Suprapubic skin (tissue), 3 donors: Measurements from ENCODE around the gene METTL25B.

Experiments
- CTCF ChIP-seq, 2 donors: fragments of 200-600 bp in 1 of 2; fragments of 450-650 bp in 1 of 2; sonication (generic) in 1 of 2; IDR thresholded peaks; one replicate each; pipeline ENCODE4 v1.5.1; 2016 to 2019; ENCODE audit warnings: antibody characterized with exemption in 2 of 2, mild to moderate bottlenecking in 1 of 2, moderate library complexity in 1 of 2
- POLR2A ChIP-seq, 2 donors: fragments of 450-650 bp; IDR thresholded peaks; one replicate each; pipeline ENCODE4 v1.6.1; 2017; ENCODE audit warnings: antibody characterized with exemption in 2 of 2, mild to moderate bottlenecking in 2 of 2, moderate library complexity in 2 of 2

DNA sequence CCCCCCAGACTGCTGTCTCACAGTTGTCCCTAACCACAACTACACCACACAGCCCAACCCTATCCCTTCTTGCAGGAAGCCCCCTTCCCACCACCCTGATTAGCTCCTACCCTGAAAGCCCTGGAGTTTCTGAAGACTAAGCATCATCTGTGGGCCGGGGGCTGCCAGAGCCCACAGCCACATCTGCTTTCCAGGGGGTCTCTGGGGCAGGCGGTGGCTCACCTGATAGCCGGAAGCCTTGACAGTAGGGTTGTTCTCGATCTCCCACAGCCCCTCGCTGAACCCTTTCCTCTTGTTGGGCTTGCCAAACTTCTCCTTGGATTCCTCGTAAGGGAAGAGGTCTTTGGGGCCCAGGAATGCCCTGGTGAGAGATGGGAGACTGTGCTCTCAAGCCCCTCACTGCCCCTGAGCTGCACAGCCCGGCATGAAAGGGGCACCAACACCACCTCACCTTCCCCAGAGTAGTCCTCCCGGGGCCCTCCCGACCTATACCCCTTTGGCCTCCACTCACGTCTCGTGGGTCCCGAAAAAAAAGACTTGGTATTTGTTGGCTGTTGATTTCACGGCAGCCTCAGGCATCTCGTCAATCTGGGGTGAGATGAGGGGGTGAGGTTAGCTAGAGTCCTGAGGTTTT, 16.6 kb downstream of the METTL25B start:
- TF ChIP-seq CTCF (IDR thresholded peaks at IDR 0.05) (no peak), POLR2A (IDR thresholded peaks at IDR 0.05) (no peak)
